ENCODE data around the gene HTRA3. TPM values are rescaled to one million over a fixed set of nuclear protein-coding genes. Genes with fewer than 3 reads are reported as not detected.

HTRA3 gene
- total RNA-seq, 2 experiments from 2014 or later: not detected

- H3K9me3 Mint-ChIP-seq: peaks cover 5% of the 10 kb centered on the region
- H3K27me3 Mint-ChIP-seq: no peaks in the 10 kb centered on the region
- H3K4me1 Mint-ChIP-seq (ENCODE audit: low read depth): no peaks in the 10 kb centered on the region
- no peak overlapping the region for H3K4me3 Mint-ChIP-seq
- Histone ChIP-seq H3K4me1 (ENCODE audit: insufficient read depth, low read length) (no peaks in the 10 kb centered on the region), H3K27me3 (ENCODE audit: control insufficient read depth in 1 of 2, insufficient read depth in 2 of 2, low read length in 2 of 2) (peaks cover 0 to 2% of the 10 kb centered on the region in 2 experiments), H3K36me3 (ENCODE audit: insufficient read depth, low read length) (no peaks in the 10 kb centered on the region), H3K4me3 (ENCODE audit: low read length) (no peak overlapping the region), H3K27ac (ENCODE audit: low read depth in 1 of 2, low read length in 2 of 2) (no peak overlapping the region), H3K9me3 (ENCODE audit: control insufficient read depth in 1 of 2, insufficient read depth in 1 of 2, low read length in 2 of 2) (peaks cover 5 to 27% of the 10 kb centered on the region in 2 experiments)
- no peak overlapping the region for H3K27ac Mint-ChIP-seq
- H3K36me3 Mint-ChIP-seq (ENCODE audit: low read depth): no peaks in the 10 kb centered on the region
- ChIA-PET CTCF (no interaction called here), POLR2A (no interaction called here)
- ATAC-seq (ENCODE audit: poor library complexity) (no peak), DNase-seq (peak in 1 of 14 experiments; percentile 14)
- intact Hi-C loops (cut with DNase I, micrococcal nuclease): no loop called here
- TF ChIP-seq CTCF (IDR thresholded peaks at IDR 0.05): no peak
Observed at GRCh38 chr4:8330821-8331574, 61.4 kb downstream of the HTRA3 start.

GRCh38 chr4:8331575-8331955, 62.0 kb downstream of the HTRA3 start:
- Mint-ChIP-seq H3K36me3 (ENCODE audit: low read depth) (no peaks in the 10 kb centered on the region), H3K4me1 (ENCODE audit: low read depth) (no peaks in the 10 kb centered on the region), H3K9me3 (peaks cover 10% of the 10 kb centered on the region), H3K27ac (no peak overlapping the region), H3K4me3 (no peak overlapping the region), H3K27me3 (no peaks in the 10 kb centered on the region)
- peaks cover 0 to 2% of the 10 kb centered on the region in 2 experiments for H3K27me3 ChIP-seq (ENCODE audit: control insufficient read depth in 1 of 2, insufficient read depth in 2 of 2, low read length in 2 of 2)
- intact Hi-C loops (cut with DNase I, micrococcal nuclease): no loop called here
- H3K9me3 ChIP-seq (ENCODE audit: control insufficient read depth in 1 of 2, insufficient read depth in 1 of 2, low read length in 2 of 2): peaks cover 11 to 27% of the 10 kb centered on the region in 2 experiments
- no peaks in the 10 kb centered on the region for H3K4me1 ChIP-seq (ENCODE audit: insufficient read depth, low read length)
- POLR2A ChIA-PET: no interaction called here
- no peak for TF ChIP-seq CTCF (IDR thresholded peaks at IDR 0.05)
- no peak overlapping the region for H3K4me3 ChIP-seq (ENCODE audit: low read length)
- DNase-seq (peak in 1 of 14 experiments; percentile 10), ATAC-seq (ENCODE audit: poor library complexity) (no peak)
- CTCF ChIA-PET: no interaction called here
- no peak overlapping the region for H3K27ac ChIP-seq (ENCODE audit: low read depth in 1 of 2, low read length in 2 of 2)
- no peaks in the 10 kb centered on the region for H3K36me3 ChIP-seq (ENCODE audit: insufficient read depth, low read length)

- intact Hi-C loops (cut with DNase I, micrococcal nuclease): no loop called here
- Histone ChIP-seq H3K4me3 (ENCODE audit: low read length) (no peak overlapping the region), H3K9me3 (ENCODE audit: control insufficient read depth in 1 of 2, insufficient read depth in 1 of 2, low read length in 2 of 2) (peaks cover 17 to 27% of the 10 kb centered on the region in 2 experiments), H3K36me3 (ENCODE audit: insufficient read depth, low read length) (no peaks in the 10 kb centered on the region), H3K27ac (ENCODE audit: low read depth in 1 of 2, low read length in 2 of 2) (no peak overlapping the region), H3K4me1 (ENCODE audit: insufficient read depth, low read length) (no peaks in the 10 kb centered on the region), H3K27me3 (ENCODE audit: control insufficient read depth in 1 of 2, insufficient read depth in 2 of 2, low read length in 2 of 2) (peaks cover 0 to 2% of the 10 kb centered on the region in 2 experiments)
- TF ChIP-seq CTCF (IDR thresholded peaks at IDR 0.05): no peak
- H3K27ac Mint-ChIP-seq: no peak overlapping the region
- H3K4me1 Mint-ChIP-seq (ENCODE audit: low read depth): no peaks in the 10 kb centered on the region
- no peak for ATAC-seq (ENCODE audit: poor library complexity)
- POLR2A ChIA-PET: no interaction called here
- CTCF ChIA-PET: no interaction called here
- H3K27me3 Mint-ChIP-seq: no peaks in the 10 kb centered on the region
- no peaks in the 10 kb centered on the region for H3K36me3 Mint-ChIP-seq (ENCODE audit: low read depth)
- peak in 1 of 14 experiments; percentile 5 for DNase-seq
- H3K9me3 Mint-ChIP-seq: peaks cover 14% of the 10 kb centered on the region
- H3K4me3 Mint-ChIP-seq: no peak overlapping the region
Observed at GRCh38 chr4:8332038-8332857, 62.7 kb downstream of the HTRA3 start.
